Spinal cord (tissue), 10 donors: ENCODE results near the gene SAMD8. TPM values are rescaled to one million over a fixed set of nuclear protein-coding genes. Genes with fewer than 3 reads are reported as not detected.

ENCODE experiments used
- DNase-seq, 6 donors: peaks; one replicate each; pipeline versions ENCODE4 v3.0.0 to v3.0.0-alpha.2; 2013 to 2015; ENCODE audit warnings: low spot score in 6 of 6, low read depth in 4 of 6
- H3K27ac ChIP-seq: one replicate; pipeline ENCODE4 v1.5.1; 2013; ENCODE audit warnings: low read depth, low read length, control low read depth
- H3K27me3 ChIP-seq: one replicate; pipeline ENCODE4 v1.6.1; 2013; ENCODE audit warnings: low read length; ENCODE audit not compliant: control insufficient read depth, insufficient read depth
- H3K36me3 ChIP-seq: one replicate; pipeline ENCODE4 v1.6.1; 2013; ENCODE audit warnings: low read length; ENCODE audit not compliant: control insufficient read depth, insufficient read depth
- H3K4me1 ChIP-seq: one replicate; pipeline ENCODE4 v1.6.1; 2013; ENCODE audit warnings: low read length; ENCODE audit not compliant: control insufficient read depth, insufficient read depth
- H3K4me3 ChIP-seq: one replicate; pipeline ENCODE4 v1.5.1; 2013; ENCODE audit warnings: low read depth, low read length, control low read depth
- H3K9me3 ChIP-seq: one replicate; pipeline ENCODE4 v1.6.1; 2013; ENCODE audit warnings: low read length; ENCODE audit not compliant: control insufficient read depth, insufficient read depth
- WGBS: methylation state at CpG from one replicate; pipeline ENCODE4 v1.1.5; 2013; ENCODE audit warnings: missing lambda C conversion rate; ENCODE audit not compliant: insufficient coverage; 5-methylcytosine and 5-hydroxymethylcytosine counted together
- polyA plus RNA-seq, 2 donors: library from polyadenylated mRNA; unstranded; fragments of 120-200 nt; gene quantifications; one replicate each; pipeline ENCODE4 v1.2.1, GENCODE V29; 2013; ENCODE audit not compliant: insufficient read length in 2 of 2
- total RNA-seq, 2 donors: library from RNA; depleted of rRNA in 1 of 2; stranded (reverse); fragments of 120-200 nt in 1 of 2; fragments of >200 nt in 1 of 2; gene quantifications; one replicate each; pipeline versions ENCODE4 v1.2.3 to v1.2.4, GENCODE V29; 2013 to 2014
- donor health status: healthy.

SAMD8 gene
- total and polyA plus RNA-seq, 4 donors = 36.1 to 91.7 (median 45.4) TPM

- H3K27ac ChIP-seq = no peak overlapping the region
- no peak overlapping the region for H3K4me3 ChIP-seq
- H3K27me3 ChIP-seq = no peaks in the 10 kb centered on the region
- H3K36me3 ChIP-seq = peaks cover 26% of the 10 kb centered on the region
- peaks cover 10% of the 10 kb centered on the region for H3K4me1 ChIP-seq
- no peak for DNase-seq
- no peaks in the 10 kb centered on the region for H3K9me3 ChIP-seq
- no CpG with 5 or more reads among the region's 2 CpGs for WGBS
Measured at GRCh38 chr10:75226095-75226494, 114.6 kb downstream of the SAMD8 start.

GRCh38 chr10:75226656-75227055 lies 115.2 kb downstream of the SAMD8 start:
- no peaks in the 10 kb centered on the region for H3K27me3 ChIP-seq
- H3K4me3 ChIP-seq = no peak overlapping the region
- DNase-seq = no peak
- H3K27ac ChIP-seq = no peak overlapping the region
- H3K4me1 ChIP-seq = peaks cover 10% of the 10 kb centered on the region
- peaks cover 20% of the 10 kb centered on the region for H3K36me3 ChIP-seq
- WGBS = no CpG with 5 or more reads among the region's 5 CpGs
- no peaks in the 10 kb centered on the region for H3K9me3 ChIP-seq

- WGBS = 97% methylated on average over 3 of the region's 3 CpGs
- Histone ChIP-seq H3K9me3 (no peaks in the 10 kb centered on the region), H3K36me3 (peaks cover 21% of the 10 kb centered on the region), H3K4me1 (peaks cover 10% of the 10 kb centered on the region), H3K4me3 (no peak overlapping the region), H3K27ac (no peak overlapping the region), H3K27me3 (no peaks in the 10 kb centered on the region)
- no peak for DNase-seq
Measured at GRCh38 chr10:75228278-75228677, 116.8 kb downstream of the SAMD8 start.

GRCh38 chr10:75228834-75229233 lies 117.4 kb downstream of the SAMD8 start:
- no peaks in the 10 kb centered on the region for H3K27me3 ChIP-seq
- H3K4me1 ChIP-seq = peaks cover 13% of the 10 kb centered on the region
- H3K9me3 ChIP-seq = no peaks in the 10 kb centered on the region
- no peak for DNase-seq
- H3K4me3 ChIP-seq = no peak overlapping the region
- WGBS = 88% methylated on average over 3 of the region's 4 CpGs
- H3K36me3 ChIP-seq = peaks cover 22% of the 10 kb centered on the region
- no peak overlapping the region for H3K27ac ChIP-seq

- peaks cover 23% of the 10 kb centered on the region for H3K36me3 ChIP-seq
- no peak for DNase-seq
- no peak overlapping the region for H3K4me3 ChIP-seq
- WGBS = no CpG with 5 or more reads among the region's 3 CpGs
- H3K9me3 ChIP-seq = no peaks in the 10 kb centered on the region
- H3K4me1 ChIP-seq = peaks cover 24% of the 10 kb centered on the region
- no peak overlapping the region for H3K27ac ChIP-seq
- H3K27me3 ChIP-seq = no peaks in the 10 kb centered on the region
Measured at GRCh38 chr10:75229971-75230370, 118.5 kb downstream of the SAMD8 start.

- peak in 5 of 6 donors; percentile 64 to 95 (median 76) for DNase-seq
- Histone ChIP-seq H3K9me3 (no peaks in the 10 kb centered on the region), H3K27me3 (no peaks in the 10 kb centered on the region), H3K27ac (no peak overlapping the region), H3K36me3 (peaks cover 23% of the 10 kb centered on the region), H3K4me1 (peaks cover 30% of the 10 kb centered on the region), H3K4me3 (no peak overlapping the region)
- 0% methylated on average over 1 of the region's 5 CpGs for WGBS
Measured at GRCh38 chr10:75230600-75231038, 119.2 kb downstream of the SAMD8 start.

Other genes with a start within 250 kb of the SAMD8 start
- gene VDAC2, start 99.1 kb downstream of the SAMD8 start, total RNA-seq = 100 to 1,000 TPM; 119 to 136 TPM
- 100 to 1,000 TPM; 226 to 229 TPM for gene VDAC2, start 99.1 kb downstream of the SAMD8 start, polyA plus RNA-seq
- 10 to 100 TPM in 1 of 2 donors, 1 to 10 TPM in 1; 6.8 to 14.3 TPM for gene COMTD1, start 124.3 kb downstream of the SAMD8 start, total RNA-seq
- gene COMTD1, start 124.3 kb downstream of the SAMD8 start, polyA plus RNA-seq = 10 to 100 TPM; 32.4 to 37.4 TPM